Measurements from ENCODE around the gene BLMH. TPM values are rescaled to one million over a fixed set of nuclear protein-coding genes. Genes with fewer than 3 reads are reported as not detected.

BLMH gene
- total and polyA plus RNA-seq, 9 of the 15 experiments (the other 6 are each of a cell fraction or from before 2014, with no cell fraction given): 26.0 to 118 (median 67.3) TPM

DNA sequence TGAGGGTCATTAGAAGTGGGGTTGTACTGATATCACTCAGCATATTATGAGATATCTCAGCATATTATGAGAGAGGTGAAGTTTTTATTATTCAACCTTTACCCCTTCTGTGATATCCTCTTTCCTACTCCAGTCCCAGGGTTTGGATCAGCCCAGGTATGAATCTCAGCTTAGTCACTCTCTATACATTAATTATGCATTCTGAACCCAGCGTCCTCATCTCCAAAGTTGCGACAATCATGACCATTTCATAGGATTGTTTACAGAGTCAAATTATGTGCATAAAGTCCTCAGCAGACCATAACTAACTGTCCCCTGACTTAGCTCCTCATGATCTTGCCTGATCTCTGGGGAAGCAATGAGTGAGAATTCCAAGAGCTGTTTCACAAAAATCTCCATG is 20.5 kb upstream of the BLMH start:
- intact Hi-C loops (cut with micrococcal nuclease) (no loop called here), in situ Hi-C loops (cut with MboI) (no loop called here)
- CTCF ChIA-PET (ENCODE audit: low intra/inter-chr PET ratio): no interaction called here
- no peak overlapping the region for H3K4me2 ChIP-seq (ENCODE audit: insufficient read depth, low read length)
- no peak for TF ChIP-seq YY1 (IDR thresholded peaks at IDR 0.05; ENCODE audit: borderline replicate concordance in 1 of 3, control insufficient read depth in 1 of 3, extremely low read depth in 1 of 3, insufficient read depth in 3 of 3, insufficient read length in 1 of 3, insufficient replicate concordance in 2 of 3, low read depth in 1 of 3, low read length in 2 of 3)
- H3K36me3 ChIP-seq (ENCODE audit: control insufficient read depth, insufficient read depth, low read length): no peaks in the 10 kb centered on the region
- no peaks in the 10 kb centered on the region for H3K79me2 ChIP-seq (ENCODE audit: control insufficient read depth, insufficient read depth, low read length)
- no peak overlapping the region for H3K9ac ChIP-seq (ENCODE audit: insufficient read depth in 1 of 2, low read depth in 2 of 2, low read length in 2 of 2)
- POLR2A ChIA-PET: interaction anchor here (1.4 kb wide), 1 partner anchor 21 kb away, joined by 7 read pairs; the partner anchor contains the start of gene BLMH
- H3K9me1 ChIP-seq (ENCODE audit: control insufficient read depth, insufficient read depth, low read length): no peaks in the 10 kb centered on the region
- H3K27me3 ChIP-seq (ENCODE audit: control insufficient read depth in 2 of 2, insufficient read depth in 2 of 2, low read length in 2 of 2): no peaks in the 10 kb centered on the region
- WGBS (ENCODE audit: insufficient coverage, low coverage, missing lambda C conversion rate): 17% methylated on average over 2 of the region's 2 CpGs
- H4K20me1 ChIP-seq (replicated peaks; ENCODE audit: control insufficient read depth, insufficient read depth, low read length): no peaks in the 10 kb centered on the region
- ATAC-seq (no peak), FAIRE-seq (no peak), DNase-seq (ENCODE audit: extremely low read depth in 1 of 4, low spot score in 3 of 4) (no peak)
- no peak overlapping the region for H2AFZ ChIP-seq (ENCODE audit: low read depth, low read length)
- no peak overlapping the region for H3K4me3 ChIP-seq
- no peaks in the 10 kb centered on the region for H3K9me3 ChIP-seq (replicated peaks; ENCODE audit: control insufficient read depth, insufficient read depth, low read depth, low read length)
- H3K27ac ChIP-seq (ENCODE audit: extremely low read depth, low read depth, low read length): no peak overlapping the region
- BruUV-seq (replicated peaks): no TSS peak
- peaks cover 0 to 5% of the 10 kb centered on the region in 2 experiments; a peak in 1 of 5 replicates for H3K4me1 ChIP-seq (replicated peaks in 1 of 2; ENCODE audit: control insufficient read depth in 2 of 2, insufficient read depth in 2 of 2, low read length in 2 of 2)

DNA sequence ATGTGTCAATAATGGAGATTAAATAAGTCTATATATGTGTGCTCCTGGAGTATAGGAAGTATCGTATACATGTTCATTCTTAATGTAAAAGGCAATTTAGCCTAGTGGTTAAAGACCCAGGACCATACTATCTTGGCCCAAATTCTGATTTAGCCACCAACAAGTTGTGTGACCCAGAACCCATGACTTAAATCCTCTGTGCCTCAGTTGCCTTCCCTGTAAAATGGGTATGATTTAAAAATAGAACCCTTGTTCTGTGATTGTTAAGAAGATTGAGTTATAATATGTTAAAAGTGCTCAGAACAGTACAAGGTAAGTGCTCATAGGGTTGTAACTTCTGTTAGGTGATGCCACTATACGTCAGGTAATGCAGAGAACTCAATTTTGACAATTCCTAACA is 18.8 kb upstream of the BLMH start:
- intact Hi-C loops (cut with micrococcal nuclease) (no loop called here), in situ Hi-C loops (cut with MboI) (no loop called here)
- Histone ChIP-seq H4K20me1 (replicated peaks; ENCODE audit: control insufficient read depth, insufficient read depth, low read length) (no peaks in the 10 kb centered on the region), H3K4me3 (no peak overlapping the region), H3K9me1 (ENCODE audit: control insufficient read depth, insufficient read depth, low read length) (no peaks in the 10 kb centered on the region), H3K9ac (ENCODE audit: insufficient read depth in 1 of 2, low read depth in 2 of 2, low read length in 2 of 2) (no peak overlapping the region), H2AFZ (ENCODE audit: low read depth, low read length) (no peak overlapping the region), H3K36me3 (ENCODE audit: control insufficient read depth, insufficient read depth, low read length) (no peaks in the 10 kb centered on the region), H3K79me2 (ENCODE audit: control insufficient read depth, insufficient read depth, low read length) (no peaks in the 10 kb centered on the region), H3K27ac (ENCODE audit: extremely low read depth, low read depth, low read length) (no peak overlapping the region), H3K9me3 (replicated peaks; ENCODE audit: control insufficient read depth, insufficient read depth, low read depth, low read length) (no peaks in the 10 kb centered on the region), H3K4me1 (replicated peaks in 1 of 2; ENCODE audit: control insufficient read depth in 2 of 2, insufficient read depth in 2 of 2, low read length in 2 of 2) (no peaks in the 10 kb centered on the region), H3K4me2 (ENCODE audit: insufficient read depth, low read length) (no peak overlapping the region), H3K27me3 (ENCODE audit: control insufficient read depth in 2 of 2, insufficient read depth in 2 of 2, low read length in 2 of 2) (no peaks in the 10 kb centered on the region)
- ATAC-seq (no peak), FAIRE-seq (no peak), DNase-seq (ENCODE audit: extremely low read depth in 1 of 4, low spot score in 3 of 4) (no peak)
- POLR2A ChIA-PET: no interaction called here
- TF ChIP-seq ETV5 (CRISPR knock-in tag; IDR thresholded peaks at IDR 0.05; ENCODE audit: low read depth) (no peak), NFE2 (IDR thresholded peaks at IDR 0.05; ENCODE audit: low read depth) (no peak), ZNF174 (CRISPR knock-in tag; IDR thresholded peaks at IDR 0.05) (no peak), ADNP (tag; IDR thresholded peaks at IDR 0.05) (peak; percentile 35; the same call in 1 of the 2 replicates), HDAC2 (IDR thresholded peaks at IDR 0.05) (peak; percentile 38; the same call in 1 of the 2 replicates), BCOR (IDR thresholded peaks at IDR 0.05) (peak; percentile 81), RBM25 (IDR thresholded peaks at IDR 0.05; ENCODE audit: low read depth, low read length, severe bottlenecking) (peak; percentile 91)
- WGBS (ENCODE audit: insufficient coverage, low coverage, missing lambda C conversion rate): 73% methylated on average over 2 of the region's 2 CpGs
- no TSS peak for BruUV-seq (replicated peaks)
- CTCF ChIA-PET (ENCODE audit: low intra/inter-chr PET ratio): no interaction called here

Data from K562 (cell line).